ENCODE measurements around the gene ITGB1BP2.
"Not testable (repeated sequence)": the region's sequence is repeated elsewhere in the genome, so short reads cannot be mapped to it uniquely, and the experiment has no call there.

Gene ITGB1BP2

GRCh38 chrX:71292669-71293365 is 8.7 kb upstream of the ITGB1BP2 start:
- FAIRE-seq (no peak), DNase-seq (ENCODE audit: insufficient read length, low spot score) (no peak)
- TF ChIP-seq, protein P1, sequence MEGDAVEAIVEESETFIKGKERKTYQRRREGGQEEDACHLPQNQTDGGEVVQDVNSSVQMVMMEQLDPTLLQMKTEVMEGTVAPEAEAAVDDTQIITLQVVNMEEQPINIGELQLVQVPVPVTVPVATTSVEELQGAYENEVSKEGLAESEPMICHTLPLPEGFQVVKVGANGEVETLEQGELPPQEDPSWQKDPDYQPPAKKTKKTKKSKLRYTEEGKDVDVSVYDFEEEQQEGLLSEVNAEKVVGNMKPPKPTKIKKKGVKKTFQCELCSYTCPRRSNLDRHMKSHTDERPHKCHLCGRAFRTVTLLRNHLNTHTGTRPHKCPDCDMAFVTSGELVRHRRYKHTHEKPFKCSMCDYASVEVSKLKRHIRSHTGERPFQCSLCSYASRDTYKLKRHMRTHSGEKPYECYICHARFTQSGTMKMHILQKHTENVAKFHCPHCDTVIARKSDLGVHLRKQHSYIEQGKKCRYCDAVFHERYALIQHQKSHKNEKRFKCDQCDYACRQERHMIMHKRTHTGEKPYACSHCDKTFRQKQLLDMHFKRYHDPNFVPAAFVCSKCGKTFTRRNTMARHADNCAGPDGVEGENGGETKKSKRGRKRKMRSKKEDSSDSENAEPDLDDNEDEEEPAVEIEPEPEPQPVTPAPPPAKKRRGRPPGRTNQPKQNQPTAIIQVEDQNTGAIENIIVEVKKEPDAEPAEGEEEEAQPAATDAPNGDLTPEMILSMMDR (IDR thresholded peaks at IDR 0.05; ENCODE audit: insufficient read depth, missing control alignments), result no peak

GRCh38 chrX:71296806-71297205 is 4.7 kb upstream of the ITGB1BP2 start:
- FAIRE-seq, result no peak
- DNase-seq (ENCODE audit: insufficient read length, low spot score), result no peak
- TF ChIP-seq, protein P1 (IDR thresholded peaks at IDR 0.05; ENCODE audit: insufficient read depth, missing control alignments), result no peak

DNA sequence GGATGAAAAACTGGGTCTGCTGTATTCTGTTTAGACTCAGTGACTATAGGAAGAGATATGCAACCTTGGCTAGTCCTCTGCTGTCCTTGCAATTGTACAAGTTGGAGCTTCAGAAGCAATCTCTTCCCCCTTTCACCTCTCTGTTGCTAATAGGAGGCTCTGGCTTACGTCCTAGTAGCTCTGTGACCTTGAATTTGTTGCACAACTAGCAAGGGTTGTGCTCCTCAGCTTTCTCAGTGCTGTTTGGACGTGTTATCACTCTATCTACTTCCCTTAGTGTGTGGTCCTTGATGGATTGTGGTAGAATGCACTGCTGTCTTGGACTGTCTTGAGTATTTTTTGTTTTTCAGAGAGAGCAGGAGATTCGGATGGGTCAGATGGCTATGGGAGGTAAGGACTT is 3.4 kb upstream of the ITGB1BP2 start:
- DNase-seq (ENCODE audit: insufficient read length, low spot score) (no peak), FAIRE-seq (no peak)
- TF ChIP-seq, protein P1 (IDR thresholded peaks at IDR 0.05; ENCODE audit: insufficient read depth, missing control alignments), result no peak

GRCh38 chrX:71300064-71300463 is 1.5 kb upstream of the ITGB1BP2 start:
- FAIRE-seq; DNase-seq (ENCODE audit: insufficient read length, low spot score): not testable (repeated sequence)

DNA sequence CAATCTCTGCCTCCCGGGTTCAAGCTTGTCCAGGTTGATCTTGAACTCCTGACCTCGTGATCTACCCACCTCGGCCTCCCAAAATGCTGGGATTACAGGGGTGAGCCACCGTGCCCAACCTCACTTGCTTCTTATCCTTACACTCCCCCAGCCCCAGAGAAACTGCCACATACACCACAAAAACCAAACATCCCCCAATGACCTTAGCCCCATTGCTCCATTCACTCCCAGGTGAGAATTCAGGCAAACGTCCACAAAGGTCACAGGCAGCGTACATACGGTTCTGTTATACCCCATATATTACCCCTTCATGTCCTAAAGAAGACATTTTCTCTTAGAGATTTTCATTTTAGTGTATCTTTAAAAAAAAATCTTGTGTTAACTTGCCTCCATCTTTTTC is 1.1 kb upstream of the ITGB1BP2 start:
- not testable (repeated sequence) for FAIRE-seq; DNase-seq (ENCODE audit: insufficient read length, low spot score)

- TF ChIP-seq, protein P1 (IDR thresholded peaks at IDR 0.05; ENCODE audit: insufficient read depth, missing control alignments), result no peak
- FAIRE-seq, result no peak
- no peak for DNase-seq (ENCODE audit: insufficient read length, low spot score)
Observed at GRCh38 chrX:71302461-71303213, 1.1 kb downstream of the ITGB1BP2 start.

GRCh38 chrX:71304561-71304960 is 3.0 kb downstream of the ITGB1BP2 start:
- no peak for FAIRE-seq

GRCh38 chrX:71315917-71316316 is 14.4 kb downstream of the ITGB1BP2 start:
- FAIRE-seq (no peak), DNase-seq (ENCODE audit: insufficient read length, low spot score) (no peak)
- TF ChIP-seq, protein P1 (IDR thresholded peaks at IDR 0.05; ENCODE audit: insufficient read depth, missing control alignments), result no peak

More at GRCh38 chrX:71304561-71304960, 3.0 kb downstream of the ITGB1BP2 start:
- TF ChIP-seq, protein P1 (IDR thresholded peaks at IDR 0.05; ENCODE audit: insufficient read depth, missing control alignments), result no peak
- DNase-seq (ENCODE audit: insufficient read length, low spot score), result no peak

- not testable (repeated sequence) for FAIRE-seq
Observed at GRCh38 chrX:71316959-71317358, 15.4 kb downstream of the ITGB1BP2 start.

More at GRCh38 chrX:71316959-71317358, 15.4 kb downstream of the ITGB1BP2 start:
- DNase-seq (ENCODE audit: insufficient read length, low spot score), result not testable (repeated sequence)

Data from D721Med (cell line).